Mesenteric fat pad (tissue), 1 donor: ENCODE data around the gene LHPP. TPM values are rescaled to one million over a fixed set of nuclear protein-coding genes. Genes with fewer than 3 reads are reported as not detected.
"Not testable (repeated sequence)": the region's sequence is repeated elsewhere in the genome, so short reads cannot be mapped to it uniquely, and the experiment has no call there.

Source experiments
- DNase-seq: peaks from one replicate; pipeline ENCODE4 v3.0.0-alpha.2; 2020; ENCODE audit warnings: low spot score
- total RNA-seq: library from RNA; stranded (reverse); fragmentation: NEBNext Ultra II Directional; extraction: Animal tissue kit (Norgen Biotek cat#: 25700); gene quantifications from one replicate; pipeline ENCODE4 v1.2.1, GENCODE V29; 2021
- donor health status: DM: yes; HTN: yes; CAD: no.

LHPP gene
- total RNA-seq, 1 donor from 2014 or later, result 15.9 TPM

- DNase-seq, result no peak
Observed at GRCh38 chr10:124568339-124568738, 106.7 kb downstream of the LHPP start.

GRCh38 chr10:124568848-124569622 lies 107.4 kb downstream of the LHPP start:
- no peak for DNase-seq

GRCh38 chr10:124569623-124570470 lies 108.2 kb downstream of the LHPP start:
- DNase-seq, result no peak

- DNase-seq, result no peak
Observed at GRCh38 chr10:124570646-124571045, 109.0 kb downstream of the LHPP start.

- DNase-seq, result no peak
Observed at GRCh38 chr10:124572751-124573150, 111.1 kb downstream of the LHPP start.

GRCh38 chr10:124573726-124574455 lies 112.3 kb downstream of the LHPP start:
- no peak for DNase-seq

GRCh38 chr10:124574456-124575070 lies 112.9 kb downstream of the LHPP start:
- no peak for DNase-seq

- DNase-seq, result no peak
Observed at GRCh38 chr10:124575107-124576035, 113.7 kb downstream of the LHPP start.

- no peak for DNase-seq
Observed at GRCh38 chr10:124576526-124577420, 115.2 kb downstream of the LHPP start.

GRCh38 chr10:124577651-124578050 lies 116.0 kb downstream of the LHPP start:
- DNase-seq, result no peak

GRCh38 chr10:124578231-124579010 lies 116.8 kb downstream of the LHPP start:
- DNase-seq, result no peak

- no peak for DNase-seq
Observed at GRCh38 chr10:124579011-124579399, 117.4 kb downstream of the LHPP start.

- no peak for DNase-seq
Observed at GRCh38 chr10:124586142-124586541, 124.5 kb downstream of the LHPP start.

- DNase-seq, result no peak
Observed at GRCh38 chr10:124587811-124588211, 126.2 kb downstream of the LHPP start.

- DNase-seq, result not testable (repeated sequence)
Observed at GRCh38 chr10:124588341-124588735, 126.7 kb downstream of the LHPP start.

GRCh38 chr10:124588736-124589490 lies 127.3 kb downstream of the LHPP start:
- DNase-seq, result no peak

GRCh38 chr10:124589491-124590041 lies 127.9 kb downstream of the LHPP start:
- no peak for DNase-seq
